IPS-NIHi7 (cell line): Measurements from ENCODE around the gene SRSF1.
"Not testable (repeated sequence)": the region's sequence is repeated elsewhere in the genome, so short reads cannot be mapped to it uniquely, and the experiment has no call there.

Source experiments
- DNase-seq: peaks from one replicate; pipeline ENCODE4 v3.0.0; 2012; ENCODE audit warnings: mixed read lengths; ENCODE audit errors: extremely low spot score

SRSF1 gene

DNA sequence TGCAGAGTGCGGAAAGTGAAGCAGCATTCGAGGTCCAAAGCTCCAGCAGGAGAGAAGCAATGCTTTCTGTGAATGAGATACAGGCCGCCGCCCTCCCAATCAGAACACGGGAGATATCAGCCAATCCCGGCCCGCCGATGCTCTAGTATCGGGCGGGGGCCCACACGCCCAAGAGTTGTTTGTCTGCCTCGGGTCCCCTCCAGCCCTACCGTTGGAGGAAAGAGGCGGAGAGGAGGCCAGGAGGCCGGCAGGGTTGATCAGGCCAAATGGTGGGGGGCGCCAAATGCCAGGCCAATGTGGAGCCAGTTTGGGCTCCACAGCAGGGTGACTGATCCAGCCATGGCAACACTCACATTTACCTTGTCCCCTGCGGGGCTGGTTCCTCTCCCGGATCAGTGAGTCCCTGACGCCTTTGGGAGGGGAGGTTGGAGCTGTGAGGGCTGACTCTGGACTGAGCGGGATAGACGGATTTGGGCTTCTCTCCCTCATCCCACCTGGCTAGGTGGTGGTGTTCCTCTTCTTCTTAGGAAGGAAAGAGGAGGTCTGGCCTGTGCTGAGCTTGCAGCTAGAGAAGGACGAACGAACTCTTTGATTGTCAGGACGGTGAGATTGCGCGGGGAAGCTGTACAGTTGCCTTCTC, 41.4 kb downstream of the SRSF1 start:
- no peak for DNase-seq

DNA sequence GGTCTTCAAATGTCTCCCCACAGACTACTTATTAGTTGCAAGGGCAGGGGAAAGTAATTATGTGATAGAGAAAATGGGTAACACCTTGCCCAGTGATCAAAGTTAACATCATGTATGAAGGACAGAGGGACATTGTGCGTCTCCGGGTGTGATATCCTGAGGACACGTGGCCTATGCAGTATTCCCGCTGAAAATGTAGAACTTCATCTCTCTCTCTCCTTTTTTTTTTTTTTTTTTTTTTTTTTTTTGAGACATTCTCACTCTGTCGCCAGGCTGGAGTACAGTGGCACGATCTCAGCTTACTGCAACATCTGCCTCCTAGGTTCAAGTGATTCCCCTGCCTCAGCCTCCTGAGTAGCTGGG, 43.9 kb downstream of the SRSF1 start:
- no peak for DNase-seq

DNA sequence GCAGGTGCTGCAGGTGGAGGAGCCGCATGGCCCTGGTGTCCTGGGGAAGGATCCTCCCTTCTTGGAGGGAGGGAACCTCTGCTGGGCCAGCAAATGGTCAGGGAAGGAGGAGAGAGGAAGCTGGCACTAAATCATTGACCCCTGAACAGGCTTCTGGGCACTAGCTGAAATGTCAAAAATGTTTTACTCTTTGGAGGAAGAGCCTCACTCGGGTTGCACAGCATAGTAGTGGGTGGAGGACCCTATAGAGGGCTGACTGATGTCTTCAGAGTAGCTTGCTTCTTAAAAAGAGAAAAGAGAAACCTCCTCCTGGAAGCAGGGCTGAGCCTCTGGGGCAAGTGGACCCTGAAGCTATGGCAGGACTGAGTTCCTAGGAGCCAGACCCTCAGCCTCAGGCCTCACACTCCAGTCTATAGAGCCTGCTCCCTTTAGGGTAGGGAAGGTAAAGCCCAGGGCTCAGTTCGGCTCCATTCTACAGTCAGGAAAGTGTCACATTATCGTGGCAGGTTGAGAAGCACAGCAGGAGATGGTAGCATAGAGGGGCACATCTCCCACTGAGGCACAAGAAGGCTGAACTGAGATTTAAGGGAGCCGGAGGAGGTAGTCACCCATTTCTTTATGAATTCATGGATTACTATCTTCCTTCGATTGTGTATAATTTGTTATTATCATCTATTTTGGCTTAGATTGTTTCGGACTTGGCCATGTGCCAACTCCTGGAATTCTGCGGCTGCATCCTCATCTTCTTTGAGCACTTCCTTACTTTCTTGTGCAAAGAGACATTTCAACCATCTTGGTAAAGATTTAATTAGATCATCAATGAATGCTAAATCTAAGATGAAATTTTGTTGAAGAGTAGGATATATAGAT, 44.5 kb downstream of the SRSF1 start:
- DNase-seq, result no peak

DNA sequence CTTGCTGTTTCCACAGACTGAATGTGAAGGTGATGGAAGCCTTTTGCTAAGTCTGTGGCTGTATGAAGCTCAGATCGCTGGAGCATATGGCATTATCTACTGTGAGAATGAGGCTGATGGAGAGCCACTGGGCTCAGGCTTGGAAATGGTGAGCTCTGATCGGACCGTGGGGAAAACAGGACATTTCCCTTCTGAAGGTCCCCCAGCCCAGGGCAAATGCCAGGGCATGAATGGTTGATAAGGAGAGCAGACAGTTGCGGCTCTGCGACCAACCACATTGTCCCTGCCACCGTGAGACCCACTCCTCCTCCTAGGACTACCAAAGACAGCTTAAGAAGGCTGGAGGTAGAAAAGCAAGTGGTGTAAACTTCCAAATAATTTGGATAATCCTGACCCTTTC, 47.1 kb downstream of the SRSF1 start:
- no peak for DNase-seq

DNA sequence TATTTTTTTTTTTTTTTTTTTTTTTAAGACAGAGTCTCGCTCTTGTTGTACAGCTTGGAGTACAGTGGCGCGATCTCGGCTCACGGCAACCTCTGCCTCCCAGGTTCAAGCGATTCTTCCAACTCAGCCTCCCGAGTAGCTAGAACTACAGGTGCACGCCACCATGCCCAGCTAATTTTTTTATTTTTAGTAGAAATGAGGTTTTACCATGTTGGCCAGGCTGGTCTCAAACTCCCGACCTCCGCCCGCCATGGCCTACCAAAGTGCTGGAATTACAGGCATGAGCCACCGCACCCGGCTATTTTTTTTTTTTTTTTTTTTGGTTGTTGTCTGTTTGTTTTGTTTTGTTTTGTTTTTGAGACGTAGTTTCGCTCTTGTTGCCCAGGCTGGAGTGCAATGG, 48.7 kb downstream of the SRSF1 start:
- DNase-seq, result not testable (repeated sequence)

DNA sequence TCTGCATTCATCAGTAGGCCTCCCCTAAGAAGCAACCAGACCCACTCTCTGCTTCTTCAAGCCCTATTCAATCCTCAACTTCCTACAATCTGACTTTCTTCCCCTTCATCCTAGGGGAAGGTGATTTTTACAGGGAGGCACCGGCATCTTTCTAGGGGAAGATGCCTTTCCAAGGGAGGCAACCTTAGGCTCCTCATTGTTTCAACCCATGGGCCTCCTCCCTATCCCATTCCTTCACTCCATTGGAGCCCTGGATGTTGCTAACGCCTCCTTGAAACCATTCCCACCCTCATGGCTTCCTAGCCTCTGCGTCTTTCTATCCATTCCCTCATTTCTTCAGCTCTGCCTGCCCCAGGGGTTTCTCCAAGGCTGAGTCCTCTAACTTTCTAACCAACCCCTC, 49.2 kb downstream of the SRSF1 start:
- DNase-seq, result no peak

DNA sequence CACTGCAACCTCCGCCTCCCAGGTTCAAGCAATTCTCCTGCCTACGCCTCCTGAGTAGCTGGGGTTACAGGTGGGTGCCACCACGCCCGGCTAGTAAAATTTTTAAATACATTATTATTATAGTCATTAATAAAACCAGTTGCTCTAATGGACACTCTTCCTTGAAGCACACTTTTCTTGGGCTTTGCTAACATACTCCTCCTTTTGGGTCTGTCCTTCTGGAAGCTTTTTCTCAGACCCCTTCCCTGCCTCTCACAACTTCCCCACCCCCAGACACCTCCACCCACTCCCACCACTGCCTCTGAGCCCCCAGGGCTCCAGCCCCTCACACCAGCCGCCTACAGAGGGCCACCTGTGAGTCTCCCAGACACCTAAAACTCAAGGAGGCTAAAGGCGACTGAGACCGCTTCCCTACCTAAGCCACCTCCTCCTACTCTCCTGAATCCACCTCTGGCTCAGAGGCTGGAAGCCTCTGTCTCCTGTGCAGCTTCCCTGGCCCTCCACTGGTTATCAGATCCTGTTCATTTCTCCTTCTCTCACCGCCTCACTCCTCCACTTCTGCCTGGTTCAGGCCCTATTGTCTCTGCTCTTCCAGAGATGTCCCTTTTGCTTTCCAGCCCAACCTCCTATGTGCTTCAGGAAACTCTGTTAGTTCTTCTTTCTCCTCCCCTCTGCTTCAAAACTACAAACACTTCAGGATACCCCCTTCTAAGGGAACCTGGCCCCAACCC, 49.8 kb downstream of the SRSF1 start:
- DNase-seq, result no peak

DNA sequence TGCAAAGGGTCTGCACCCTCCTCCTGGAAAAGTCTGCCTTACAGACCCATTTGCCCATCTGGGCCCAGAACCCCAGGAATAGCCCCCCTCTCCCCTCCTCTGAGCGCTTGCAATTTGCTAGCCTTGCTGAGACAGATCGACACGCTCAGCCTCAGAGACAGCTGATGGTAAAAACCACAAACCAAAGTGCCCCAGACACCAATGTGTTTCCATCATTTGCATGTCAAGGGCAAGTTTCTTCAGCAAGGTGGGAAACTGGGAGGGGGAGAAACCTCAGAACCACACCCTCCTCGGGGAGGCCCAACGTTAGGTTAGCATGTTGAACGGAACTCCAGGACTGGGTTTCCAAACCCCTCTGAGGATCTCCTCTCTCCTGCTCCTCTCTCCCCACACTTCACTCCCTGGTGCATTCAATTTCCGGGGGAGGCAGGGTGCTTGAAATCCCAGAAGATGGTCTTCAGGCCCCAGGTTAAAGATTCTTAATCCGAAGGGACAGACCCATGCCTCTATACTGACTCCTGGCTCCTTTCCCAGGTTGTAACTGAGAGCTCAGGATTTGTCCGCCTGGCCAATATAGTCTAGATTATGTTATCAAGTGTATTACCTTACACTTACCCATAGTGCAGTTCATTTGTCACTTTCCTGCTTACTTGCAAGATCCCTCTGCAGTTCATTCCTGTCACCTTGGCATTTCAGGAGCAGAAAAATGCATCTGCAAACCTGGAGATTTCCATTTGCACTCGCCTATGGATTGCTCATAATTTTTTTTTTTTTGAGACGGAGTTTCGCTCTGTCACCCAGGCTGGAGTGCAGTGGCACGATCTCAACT, 50.5 kb downstream of the SRSF1 start:
- no peak for DNase-seq

DNA sequence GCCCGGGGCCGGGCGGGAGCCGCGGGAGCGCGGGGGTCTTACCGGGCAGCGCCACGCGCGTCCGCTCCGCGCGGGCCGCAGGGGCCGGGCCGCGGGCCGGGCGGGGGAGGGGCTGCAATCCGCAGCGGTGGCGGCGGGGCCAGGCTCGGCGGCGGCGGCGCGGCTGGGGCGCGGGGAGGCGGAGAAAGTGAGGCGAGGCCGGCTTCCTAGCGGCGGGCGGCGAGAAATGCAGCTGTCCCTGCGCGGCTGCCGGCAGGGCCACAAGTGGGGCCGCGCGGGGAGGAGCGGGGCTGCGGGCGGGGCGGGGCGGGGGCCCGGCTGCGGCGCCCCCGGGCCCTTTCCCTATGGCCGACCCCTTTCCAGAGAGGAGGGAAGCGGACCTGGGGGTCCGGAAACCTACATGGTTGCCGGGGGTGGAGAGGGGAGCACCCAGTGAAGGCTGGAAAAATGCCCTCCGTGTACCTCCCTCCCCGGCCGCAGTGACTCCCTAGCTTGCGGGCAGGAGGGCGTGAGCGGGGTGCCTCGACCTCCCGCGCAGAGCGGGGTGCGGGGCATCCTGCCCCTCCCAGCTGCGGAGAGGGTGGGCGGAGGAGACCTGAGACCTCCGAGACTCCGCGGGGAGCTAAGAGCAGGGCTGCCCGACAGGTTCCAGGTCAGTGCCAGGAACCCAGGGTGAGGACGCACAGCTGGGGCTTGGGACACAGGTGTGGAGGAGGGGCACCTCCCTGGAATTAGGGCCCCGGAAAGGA, 51.7 kb downstream of the SRSF1 start, which contains the start of gene CUEDC1:
TSS of gene CUEDC1 (minus strand) at position 230 of the 749 bp plus-strand sequence. CDS start 69,848 bp downstream, outside the sequence.
- peak; percentile 74 for DNase-seq

DNA sequence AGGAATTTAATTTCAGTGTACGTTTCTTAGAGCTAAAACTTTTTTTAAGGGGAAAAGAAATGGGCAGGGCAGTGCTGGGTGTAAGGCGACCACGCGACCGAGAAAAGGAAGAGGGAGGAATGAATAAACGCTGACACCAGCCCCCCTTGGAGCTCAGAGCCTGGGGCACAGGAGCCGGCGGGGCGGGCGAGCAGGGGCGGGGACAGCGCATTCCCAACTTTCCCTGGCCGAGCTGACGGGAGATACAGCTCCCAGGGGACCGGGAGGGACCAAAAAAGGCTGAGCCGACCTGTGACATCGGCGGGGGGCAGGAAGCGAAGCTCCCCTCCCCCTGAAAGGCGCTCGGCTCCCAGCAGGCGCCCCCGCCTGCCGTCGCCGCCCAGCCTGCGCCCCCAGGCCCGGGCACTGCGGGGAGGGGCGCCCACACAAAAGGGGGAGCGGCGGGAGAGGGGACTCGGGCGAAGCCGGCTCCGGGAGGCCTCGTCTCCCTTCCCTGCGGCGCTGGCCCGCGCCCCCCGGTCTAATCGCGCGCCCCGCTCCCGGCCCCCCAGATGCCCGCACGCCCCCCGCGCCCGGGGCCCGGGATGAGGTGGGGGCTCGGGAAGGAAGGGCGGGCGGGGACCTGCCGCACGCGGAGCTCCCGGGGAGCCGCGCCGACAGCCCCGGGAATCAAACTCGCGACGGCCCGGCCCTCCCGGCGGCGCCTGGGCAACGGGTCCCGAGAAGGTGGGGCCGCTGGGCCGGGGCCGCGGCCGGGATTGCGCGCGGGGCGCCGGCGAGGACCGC, 52.5 kb downstream of the SRSF1 start:
- peak; percentile 81 for DNase-seq

DNA sequence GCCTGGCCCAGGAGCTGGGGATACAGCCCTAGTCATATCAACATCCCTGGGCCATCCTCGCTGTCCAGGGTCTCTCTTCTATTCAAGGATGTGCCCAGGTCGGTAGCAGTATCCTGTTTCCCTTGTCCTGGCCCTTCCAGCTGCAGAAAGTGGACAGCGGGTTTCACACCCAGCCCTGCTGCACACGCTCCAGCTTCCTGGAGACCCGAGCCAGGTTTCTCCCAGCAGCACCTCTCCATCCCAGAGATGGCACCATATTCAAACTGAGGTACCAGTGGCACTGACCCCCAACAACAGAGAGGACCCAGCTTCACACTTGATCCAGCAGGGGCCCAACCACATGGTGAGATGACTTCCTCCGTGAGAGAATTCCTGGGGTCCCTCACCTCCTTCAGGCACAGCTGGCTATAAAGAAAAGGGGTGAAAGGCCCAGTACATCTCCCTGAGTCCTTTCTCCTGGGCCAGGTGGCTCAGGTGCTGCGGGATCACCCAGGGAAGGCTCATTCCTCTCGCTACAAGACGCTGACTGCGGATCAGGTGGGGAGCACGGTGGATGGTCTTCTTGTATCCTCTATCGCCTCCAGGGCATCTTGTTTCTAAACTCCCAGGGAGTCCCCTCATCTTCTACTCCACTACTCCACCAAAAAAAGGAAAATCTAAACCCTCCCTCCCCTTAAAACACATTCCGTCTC, 53.2 kb downstream of the SRSF1 start:
- no peak for DNase-seq
